SK-N-SH (cell line): Measurements from ENCODE around the gene EIF4H.

ENCODE experiments used
- ELF1 ChIP-seq: IDR thresholded peaks from 2 replicates; pipeline ENCODE4 v1.4.0; 2012
- EP300 ChIP-seq, 2 experiments: IDR thresholded peaks; 2 replicates each; pipeline versions ENCODE4 v1.4.0 to v1.6.1; 2012; ENCODE audit warnings: borderline replicate concordance in 1 of 2, low read depth in 1 of 2, low read length in 1 of 2
- MEF2A ChIP-seq: IDR thresholded peaks from 2 replicates; pipeline ENCODE4 v1.4.0; 2012; ENCODE audit warnings: low read depth, borderline replicate concordance
- POLR2AphosphoS5 ChIP-seq: IDR thresholded peaks from 2 replicates; pipeline ENCODE4 v1.6.1; 2012; ENCODE audit warnings: low read depth, low read length
- RAD21 ChIP-seq: IDR thresholded peaks from 2 replicates; pipeline ENCODE4 v1.6.1; 2012; ENCODE audit warnings: mild to moderate bottlenecking, low read length
- TAF1 ChIP-seq: IDR thresholded peaks from 2 replicates; pipeline ENCODE4 v1.6.1; 2012; ENCODE audit warnings: low read depth, mild to moderate bottlenecking, low read length, moderate library complexity, borderline replicate concordance
- TCF12 ChIP-seq: IDR thresholded peaks from 2 replicates; pipeline ENCODE4 v1.4.0; 2012
- USF2 ChIP-seq: fragments of 150-350 bp; IDR thresholded peaks from 2 replicates; pipeline ENCODE4 v1.6.1; 2017; ENCODE audit warnings: antibody characterized with exemption, low read length, low read depth, borderline replicate concordance
- YY1 ChIP-seq: IDR thresholded peaks from 2 replicates; pipeline ENCODE4 v1.4.0; 2012; ENCODE audit warnings: low read depth, mild to moderate bottlenecking
- TF ChIP-seq, protein P1 (sequence below): fragments of 200-600 bp; sonication (generic); IDR thresholded peaks from 2 replicates; pipeline ENCODE4 v1.6.1; 2017; ENCODE audit warnings: antibody characterized with exemption, mild to moderate bottlenecking, moderate library complexity

DNA sequence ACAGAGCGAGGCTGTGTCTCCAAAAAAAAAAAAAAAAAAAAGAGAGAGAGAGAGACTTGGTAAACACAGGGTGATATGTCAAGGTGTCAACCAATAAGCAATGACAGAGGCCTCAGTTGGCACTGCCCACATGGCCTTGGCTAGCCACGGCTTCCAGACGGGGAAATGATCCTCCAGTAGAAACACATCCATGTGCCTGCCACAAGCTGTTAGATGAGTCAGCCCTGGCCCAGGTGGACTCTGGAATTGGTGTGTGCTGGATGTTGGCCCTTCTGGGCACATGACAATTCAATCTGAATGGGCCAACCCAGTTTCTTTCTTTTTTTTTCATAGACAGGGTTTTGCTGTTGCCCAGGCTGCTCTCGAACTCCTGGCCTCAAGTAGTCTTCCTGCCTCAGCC, 66.3 kb downstream of the EIF4H start:
- TF ChIP-seq MEF2A = no peak
- TF ChIP-seq POLR2AphosphoS5 = no peak
- no peak for TF ChIP-seq USF2
- TF ChIP-seq ELF1 = no peak
- TF ChIP-seq YY1 = no peak
- TF ChIP-seq, protein P1, sequence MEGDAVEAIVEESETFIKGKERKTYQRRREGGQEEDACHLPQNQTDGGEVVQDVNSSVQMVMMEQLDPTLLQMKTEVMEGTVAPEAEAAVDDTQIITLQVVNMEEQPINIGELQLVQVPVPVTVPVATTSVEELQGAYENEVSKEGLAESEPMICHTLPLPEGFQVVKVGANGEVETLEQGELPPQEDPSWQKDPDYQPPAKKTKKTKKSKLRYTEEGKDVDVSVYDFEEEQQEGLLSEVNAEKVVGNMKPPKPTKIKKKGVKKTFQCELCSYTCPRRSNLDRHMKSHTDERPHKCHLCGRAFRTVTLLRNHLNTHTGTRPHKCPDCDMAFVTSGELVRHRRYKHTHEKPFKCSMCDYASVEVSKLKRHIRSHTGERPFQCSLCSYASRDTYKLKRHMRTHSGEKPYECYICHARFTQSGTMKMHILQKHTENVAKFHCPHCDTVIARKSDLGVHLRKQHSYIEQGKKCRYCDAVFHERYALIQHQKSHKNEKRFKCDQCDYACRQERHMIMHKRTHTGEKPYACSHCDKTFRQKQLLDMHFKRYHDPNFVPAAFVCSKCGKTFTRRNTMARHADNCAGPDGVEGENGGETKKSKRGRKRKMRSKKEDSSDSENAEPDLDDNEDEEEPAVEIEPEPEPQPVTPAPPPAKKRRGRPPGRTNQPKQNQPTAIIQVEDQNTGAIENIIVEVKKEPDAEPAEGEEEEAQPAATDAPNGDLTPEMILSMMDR = no peak
- no peak for TF ChIP-seq RAD21
- no peak for TF ChIP-seq TAF1
- TF ChIP-seq EP300 (IDR thresholded peaks at IDR 0.05; ENCODE audit: borderline replicate concordance in 1 of 2, low read depth in 1 of 2, low read length in 1 of 2) = no peak
- TF ChIP-seq TCF12 = no peak
